MG63 (cell line): ENCODE measurements around the gene CC2D2A. TPM values are rescaled to one million over a fixed set of nuclear protein-coding genes. Genes with fewer than 3 reads are reported as not detected.
"Not testable (repeated sequence)": the region's sequence is repeated elsewhere in the genome, so short reads cannot be mapped to it uniquely, and the experiment has no call there.

Experiments
- DNase-seq: peaks from one replicate; pipeline ENCODE4 v3.0.0-alpha.2; 2020
- H3K27me3 ChIP-seq: fragments of 250-450 bp; sonication (Bioruptor Pico); 2 replicates; pipeline ENCODE4 v1.5.1; 2020; ENCODE audit warnings: mild to moderate bottlenecking, moderate library complexity
- H3K36me3 ChIP-seq: fragments of 250-450 bp; sonication (Bioruptor Pico); 2 replicates; pipeline ENCODE4 v1.5.1; 2020; ENCODE audit warnings: mild to moderate bottlenecking, moderate library complexity
- H3K4me3 ChIP-seq: fragments of 250-450 bp; sonication (Bioruptor Pico); 2 replicates; pipeline ENCODE4 v1.5.1; 2020; ENCODE audit warnings: mild to moderate bottlenecking, moderate library complexity
- H3K9me3 ChIP-seq: fragments of 250-450 bp; sonication (Bioruptor Pico); 2 replicates; pipeline ENCODE4 v1.5.1; 2020; ENCODE audit warnings: mild to moderate bottlenecking, moderate library complexity
- total RNA-seq: library from RNA; depleted of rRNA; stranded (reverse); fragments of >200 nt; shearing (Covaris generic); gene quantifications from 2 replicates; pipeline ENCODE4 v1.2.3, GENCODE V29; 2014; ENCODE audit warnings: low replicate concordance; rRNA removed

The CC2D2A gene
- total RNA-seq, 1 experiment from 2014 or later: 1.2 TPM

- not testable (repeated sequence) for H3K27me3 ChIP-seq, DNase-seq, H3K36me3 ChIP-seq, H3K9me3 ChIP-seq, H3K4me3 ChIP-seq
Measured at GRCh38 chr4:15617407-15617806, 147.7 kb downstream of the CC2D2A start.

- Histone ChIP-seq H3K36me3 (peaks cover 31% of the 10 kb centered on the region), H3K4me3 (no peak overlapping the region), H3K27me3 (no peaks in the 10 kb centered on the region), H3K9me3 (no peaks in the 10 kb centered on the region)
- no peak for DNase-seq
Measured at GRCh38 chr4:15636818-15637217, 167.1 kb downstream of the CC2D2A start.

GRCh38 chr4:15638418-15638817, 168.7 kb downstream of the CC2D2A start:
- no peak for DNase-seq
- H3K27me3 ChIP-seq: no peaks in the 10 kb centered on the region
- no peak overlapping the region for H3K4me3 ChIP-seq
- H3K36me3 ChIP-seq: peaks cover 28% of the 10 kb centered on the region
- H3K9me3 ChIP-seq: no peaks in the 10 kb centered on the region

- no peaks in the 10 kb centered on the region for H3K36me3 ChIP-seq
- no peaks in the 10 kb centered on the region for H3K9me3 ChIP-seq
- no peak for DNase-seq
- no peak overlapping the region for H3K4me3 ChIP-seq
- H3K27me3 ChIP-seq: no peaks in the 10 kb centered on the region
Measured at GRCh38 chr4:15648600-15648999, 178.9 kb downstream of the CC2D2A start.

- Histone ChIP-seq H3K27me3 (no peaks in the 10 kb centered on the region), H3K4me3 (no peak overlapping the region), H3K9me3 (no peaks in the 10 kb centered on the region), H3K36me3 (no peaks in the 10 kb centered on the region)
- peak; percentile 11 for DNase-seq
Measured at GRCh38 chr4:15649914-15650545, 180.3 kb downstream of the CC2D2A start.

Other genes starting within 250 kb of the CC2D2A start
- not detected in 2 replicates for gene C1QTNF7, start 41.8 kb upstream of the CC2D2A start, total RNA-seq
- 26.2 and 35.0 TPM in 2 replicates for gene FBXL5, start 185.5 kb downstream of the CC2D2A start, total RNA-seq
- gene FAM200B, start 211.9 kb downstream of the CC2D2A start, total RNA-seq: 10.2 and 22.6 TPM in 2 replicates
- gene BST1, start 233.2 kb downstream of the CC2D2A start, total RNA-seq: 2.0 and 3.3 TPM in 2 replicates